ENCODE measurements around the gene SMTN. TPM values are rescaled to one million over a fixed set of nuclear protein-coding genes. Genes with fewer than 3 reads are reported as not detected.
A peak's percentile ranks its signal among the peaks of the same experiment; 100 is the strongest.
"Not testable (repeated sequence)": the region's sequence is repeated elsewhere in the genome, so short reads cannot be mapped to it uniquely, and the experiment has no call there.

The SMTN gene
- total RNA-seq, 1 donor from 2014 or later = 57.9 TPM

GRCh38 chr22:31112547-31113091 lies 31.5 kb downstream of the SMTN start:
- H3K4me3 ChIP-seq (ENCODE audit: low read length in 3 of 3); H3K27me3 ChIP-seq (ENCODE audit: control insufficient read depth in 3 of 3, insufficient read depth in 3 of 3, low read length in 3 of 3); H3K4me1 ChIP-seq (ENCODE audit: control insufficient read depth in 3 of 3, insufficient read depth in 3 of 3, low read length in 3 of 3); H3K9me3 ChIP-seq (ENCODE audit: control insufficient read depth in 3 of 3, low read length in 3 of 3); H3K27ac ChIP-seq (ENCODE audit: low read depth, low read length); H3K9ac ChIP-seq (ENCODE audit: low read depth in 1 of 3, low read length in 3 of 3); H3K36me3 ChIP-seq (ENCODE audit: control insufficient read depth in 3 of 3, insufficient read depth in 3 of 3, low read length in 3 of 3): not testable (repeated sequence)

GRCh38 chr22:31118046-31118820 lies 37.1 kb downstream of the SMTN start:
- Histone ChIP-seq H3K36me3 (ENCODE audit: control insufficient read depth in 3 of 3, insufficient read depth in 3 of 3, low read length in 3 of 3) (no peaks in the 10 kb centered on the region), H3K27me3 (ENCODE audit: control insufficient read depth in 3 of 3, insufficient read depth in 3 of 3, low read length in 3 of 3) (no peaks in the 10 kb centered on the region), H3K4me1 (ENCODE audit: control insufficient read depth in 3 of 3, insufficient read depth in 3 of 3, low read length in 3 of 3) (peaks cover 22 to 33% (median 31%) of the 10 kb centered on the region in 3 donors), H3K27ac (ENCODE audit: low read depth, low read length) (peak overlapping the region; percentile 54), H3K9ac (ENCODE audit: low read depth in 1 of 3, low read length in 3 of 3) (peak overlapping the region in 1 of 3 donors; percentile 70), H3K9me3 (ENCODE audit: control insufficient read depth in 3 of 3, low read length in 3 of 3) (no peaks in the 10 kb centered on the region), H3K4me3 (ENCODE audit: low read length in 3 of 3) (no peak overlapping the region)

- H3K27ac ChIP-seq (ENCODE audit: low read depth, low read length) = peak overlapping the region; percentile 54
- no peaks in the 10 kb centered on the region for H3K36me3 ChIP-seq (ENCODE audit: control insufficient read depth in 3 of 3, insufficient read depth in 3 of 3, low read length in 3 of 3)
- H3K4me3 ChIP-seq (ENCODE audit: low read length in 3 of 3) = peak overlapping the region in 1 of 3 donors; percentile 32
- peaks cover 22 to 37% (median 35%) of the 10 kb centered on the region in 3 donors for H3K4me1 ChIP-seq (ENCODE audit: control insufficient read depth in 3 of 3, insufficient read depth in 3 of 3, low read length in 3 of 3)
- H3K9me3 ChIP-seq (ENCODE audit: control insufficient read depth in 3 of 3, low read length in 3 of 3) = no peaks in the 10 kb centered on the region
- no peaks in the 10 kb centered on the region for H3K27me3 ChIP-seq (ENCODE audit: control insufficient read depth in 3 of 3, insufficient read depth in 3 of 3, low read length in 3 of 3)
- peak overlapping the region; percentile 33 to 70 (median 58) for H3K9ac ChIP-seq (ENCODE audit: low read depth in 1 of 3, low read length in 3 of 3)
Observed at GRCh38 chr22:31119026-31119717, 38.1 kb downstream of the SMTN start.

- Histone ChIP-seq H3K27me3 (ENCODE audit: control insufficient read depth in 3 of 3, insufficient read depth in 3 of 3, low read length in 3 of 3) (no peaks in the 10 kb centered on the region), H3K4me3 (ENCODE audit: low read length in 3 of 3) (no peak overlapping the region), H3K4me1 (ENCODE audit: control insufficient read depth in 3 of 3, insufficient read depth in 3 of 3, low read length in 3 of 3) (peaks cover 22 to 39% (median 35%) of the 10 kb centered on the region in 3 donors), H3K36me3 (ENCODE audit: control insufficient read depth in 3 of 3, insufficient read depth in 3 of 3, low read length in 3 of 3) (no peaks in the 10 kb centered on the region), H3K9me3 (ENCODE audit: control insufficient read depth in 3 of 3, low read length in 3 of 3) (no peaks in the 10 kb centered on the region), H3K27ac (ENCODE audit: low read depth, low read length) (no peak overlapping the region), H3K9ac (ENCODE audit: low read depth in 1 of 3, low read length in 3 of 3) (peak overlapping the region in 1 of 3 donors; percentile 3)
Observed at GRCh38 chr22:31120230-31120629, 39.1 kb downstream of the SMTN start.

GRCh38 chr22:31120642-31121041 lies 39.5 kb downstream of the SMTN start:
- Histone ChIP-seq H3K4me3 (ENCODE audit: low read length in 3 of 3) (no peak overlapping the region), H3K9me3 (ENCODE audit: control insufficient read depth in 3 of 3, low read length in 3 of 3) (no peaks in the 10 kb centered on the region), H3K27me3 (ENCODE audit: control insufficient read depth in 3 of 3, insufficient read depth in 3 of 3, low read length in 3 of 3) (no peaks in the 10 kb centered on the region), H3K27ac (ENCODE audit: low read depth, low read length) (no peak overlapping the region), H3K36me3 (ENCODE audit: control insufficient read depth in 3 of 3, insufficient read depth in 3 of 3, low read length in 3 of 3) (no peaks in the 10 kb centered on the region), H3K9ac (ENCODE audit: low read depth in 1 of 3, low read length in 3 of 3) (no peak overlapping the region), H3K4me1 (ENCODE audit: control insufficient read depth in 3 of 3, insufficient read depth in 3 of 3, low read length in 3 of 3) (peaks cover 22 to 39% (median 35%) of the 10 kb centered on the region in 3 donors)

GRCh38 chr22:31121403-31121802 lies 40.3 kb downstream of the SMTN start:
- H3K27me3 ChIP-seq (ENCODE audit: control insufficient read depth in 3 of 3, insufficient read depth in 3 of 3, low read length in 3 of 3) = no peaks in the 10 kb centered on the region
- H3K9ac ChIP-seq (ENCODE audit: low read depth in 1 of 3, low read length in 3 of 3) = peak overlapping the region in 1 of 3 donors; percentile 86
- H3K4me1 ChIP-seq (ENCODE audit: control insufficient read depth in 3 of 3, insufficient read depth in 3 of 3, low read length in 3 of 3) = peaks cover 22 to 39% (median 35%) of the 10 kb centered on the region in 3 donors
- H3K36me3 ChIP-seq (ENCODE audit: control insufficient read depth in 3 of 3, insufficient read depth in 3 of 3, low read length in 3 of 3) = no peaks in the 10 kb centered on the region
- H3K27ac ChIP-seq (ENCODE audit: low read depth, low read length) = no peak overlapping the region
- H3K9me3 ChIP-seq (ENCODE audit: control insufficient read depth in 3 of 3, low read length in 3 of 3) = no peaks in the 10 kb centered on the region
- no peak overlapping the region for H3K4me3 ChIP-seq (ENCODE audit: low read length in 3 of 3)

GRCh38 chr22:31122196-31122531 lies 41.0 kb downstream of the SMTN start:
- no peaks in the 10 kb centered on the region for H3K27me3 ChIP-seq (ENCODE audit: control insufficient read depth in 3 of 3, insufficient read depth in 3 of 3, low read length in 3 of 3)
- H3K9ac ChIP-seq (ENCODE audit: low read depth in 1 of 3, low read length in 3 of 3) = peak overlapping the region; percentile 61 to 86 (median 64)
- H3K27ac ChIP-seq (ENCODE audit: low read depth, low read length) = peak overlapping the region; percentile 16
- H3K36me3 ChIP-seq (ENCODE audit: control insufficient read depth in 3 of 3, insufficient read depth in 3 of 3, low read length in 3 of 3) = no peaks in the 10 kb centered on the region
- H3K4me1 ChIP-seq (ENCODE audit: control insufficient read depth in 3 of 3, insufficient read depth in 3 of 3, low read length in 3 of 3) = peaks cover 22 to 39% (median 35%) of the 10 kb centered on the region in 3 donors
- peak overlapping the region in 1 of 3 donors; percentile 79 for H3K4me3 ChIP-seq (ENCODE audit: low read length in 3 of 3)
- H3K9me3 ChIP-seq (ENCODE audit: control insufficient read depth in 3 of 3, low read length in 3 of 3) = no peaks in the 10 kb centered on the region

GRCh38 chr22:31122532-31123291 lies 41.6 kb downstream of the SMTN start, which contains the start of gene INPP5J:
INPP5J (plus strand) TSS chr22:31122966; CDS start chr22:31123015, 49 bp downstream.
- H3K36me3 ChIP-seq (ENCODE audit: control insufficient read depth in 3 of 3, insufficient read depth in 3 of 3, low read length in 3 of 3) = no peaks in the 10 kb centered on the region
- H3K27ac ChIP-seq (ENCODE audit: low read depth, low read length) = peak within 1 kb of the TSS; percentile 16
- no peaks in the 10 kb centered on the region for H3K27me3 ChIP-seq (ENCODE audit: control insufficient read depth in 3 of 3, insufficient read depth in 3 of 3, low read length in 3 of 3)
- H3K4me1 ChIP-seq (ENCODE audit: control insufficient read depth in 3 of 3, insufficient read depth in 3 of 3, low read length in 3 of 3) = peaks cover 22 to 39% (median 35%) of the 10 kb centered on the region in 3 donors
- peak within 1 kb of the TSS; percentile 61 to 86 (median 64) for H3K9ac ChIP-seq (ENCODE audit: low read depth in 1 of 3, low read length in 3 of 3)
- H3K4me3 ChIP-seq (ENCODE audit: low read length in 3 of 3) = peak within 1 kb of the TSS; percentile 51 to 79 (median 53)
- no peaks in the 10 kb centered on the region for H3K9me3 ChIP-seq (ENCODE audit: control insufficient read depth in 3 of 3, low read length in 3 of 3)

- no peak overlapping the region for H3K27ac ChIP-seq (ENCODE audit: low read depth, low read length)
- no peaks in the 10 kb centered on the region for H3K27me3 ChIP-seq (ENCODE audit: control insufficient read depth in 3 of 3, insufficient read depth in 3 of 3, low read length in 3 of 3)
- no peaks in the 10 kb centered on the region for H3K36me3 ChIP-seq (ENCODE audit: control insufficient read depth in 3 of 3, insufficient read depth in 3 of 3, low read length in 3 of 3)
- peak overlapping the region; percentile 9 to 79 (median 53) for H3K4me3 ChIP-seq (ENCODE audit: low read length in 3 of 3)
- H3K9me3 ChIP-seq (ENCODE audit: control insufficient read depth in 3 of 3, low read length in 3 of 3) = no peaks in the 10 kb centered on the region
- peak overlapping the region in 2 of 3 donors; percentile 61 to 86 for H3K9ac ChIP-seq (ENCODE audit: low read depth in 1 of 3, low read length in 3 of 3)
- H3K4me1 ChIP-seq (ENCODE audit: control insufficient read depth in 3 of 3, insufficient read depth in 3 of 3, low read length in 3 of 3) = peaks cover 22 to 37% (median 35%) of the 10 kb centered on the region in 3 donors
Observed at GRCh38 chr22:31123292-31123602, 42.1 kb downstream of the SMTN start.
